OCI-M2 (cell line): Measurements from ENCODE around the gene ENAH.

Source experiments
- DNase-seq: peaks from one replicate; lab custom pipeline; 2025; ENCODE audit not compliant: unreplicated experiment; lab: John Stamatoyannopoulos, UW

Gene ENAH

DNA sequence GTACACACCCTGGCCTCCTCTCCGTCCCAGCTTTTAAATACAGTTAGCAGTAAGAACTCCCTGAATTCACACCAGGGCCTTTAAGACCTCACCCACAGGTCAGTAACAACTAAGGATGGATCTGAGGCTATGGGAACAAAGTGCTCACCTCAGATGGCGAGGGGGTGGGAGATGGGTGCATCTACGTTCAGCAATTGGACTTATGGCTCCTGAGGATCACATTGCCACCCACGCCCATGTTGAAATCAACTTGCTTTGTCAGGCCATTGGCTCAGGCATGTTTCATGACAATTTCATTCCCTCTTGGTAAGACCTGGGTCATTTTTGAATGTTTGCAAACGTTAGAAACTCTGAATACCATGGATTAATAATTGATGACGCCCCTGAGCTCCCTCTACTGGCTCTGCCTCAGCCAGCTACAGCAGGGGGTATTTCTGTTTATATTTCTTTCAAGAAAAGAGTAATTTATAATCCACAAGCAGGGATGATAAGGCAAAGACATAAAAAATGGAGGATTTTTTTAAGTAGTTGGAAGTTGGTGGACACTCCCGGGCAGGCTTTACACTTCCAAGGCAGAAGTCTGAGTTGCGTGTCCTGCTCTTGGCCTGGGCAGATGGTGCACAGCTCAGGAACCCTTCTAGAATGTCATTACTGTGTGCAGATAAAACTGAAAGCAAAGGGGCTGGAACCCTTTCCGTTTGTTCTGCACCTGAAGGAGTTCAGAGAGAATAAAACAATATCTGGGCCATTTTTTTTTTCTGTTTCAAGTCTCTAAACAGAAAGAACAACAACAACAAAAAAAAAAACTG is 211.4 kb downstream of the ENAH start:
- no peak for DNase-seq

DNA sequence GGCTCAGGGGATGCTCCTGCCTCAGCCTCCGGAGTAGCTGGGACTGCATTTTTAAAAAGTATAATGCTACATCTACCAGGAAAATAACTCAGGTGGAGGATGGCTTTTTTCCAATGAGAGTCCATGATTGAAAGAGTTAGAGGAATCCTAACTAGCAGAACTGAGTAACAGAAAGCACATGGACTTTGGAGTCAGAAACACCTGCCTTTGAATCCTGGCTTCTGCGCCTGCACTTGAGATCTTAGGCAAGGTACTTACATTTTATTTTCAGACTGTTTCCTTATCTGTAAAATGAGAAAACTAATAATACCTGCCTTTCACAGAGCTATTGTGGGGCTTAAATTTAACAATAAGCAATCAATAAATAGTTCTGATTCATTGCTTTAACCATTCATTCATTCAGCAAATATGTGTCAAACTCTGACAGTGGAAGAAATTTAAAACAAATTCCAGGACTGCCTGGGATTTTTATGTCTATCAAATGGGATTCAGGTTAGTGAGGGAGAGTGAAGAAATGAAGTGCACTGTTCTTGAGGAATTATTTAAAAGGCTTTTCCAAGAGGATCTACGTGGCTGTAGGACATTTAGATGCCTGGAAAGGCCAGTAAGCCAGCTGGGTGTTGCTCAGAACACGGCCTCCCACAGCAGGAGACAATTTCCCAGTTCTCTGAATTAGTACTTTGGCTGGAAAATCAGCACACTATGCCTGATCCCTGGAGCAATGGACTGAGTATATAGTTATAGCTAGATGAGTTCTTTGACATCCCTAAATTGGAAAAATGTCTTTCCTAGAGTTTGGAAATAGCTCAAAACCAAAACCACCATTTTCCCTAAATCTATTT is 212.3 kb downstream of the ENAH start:
- DNase-seq, result no peak

DNA sequence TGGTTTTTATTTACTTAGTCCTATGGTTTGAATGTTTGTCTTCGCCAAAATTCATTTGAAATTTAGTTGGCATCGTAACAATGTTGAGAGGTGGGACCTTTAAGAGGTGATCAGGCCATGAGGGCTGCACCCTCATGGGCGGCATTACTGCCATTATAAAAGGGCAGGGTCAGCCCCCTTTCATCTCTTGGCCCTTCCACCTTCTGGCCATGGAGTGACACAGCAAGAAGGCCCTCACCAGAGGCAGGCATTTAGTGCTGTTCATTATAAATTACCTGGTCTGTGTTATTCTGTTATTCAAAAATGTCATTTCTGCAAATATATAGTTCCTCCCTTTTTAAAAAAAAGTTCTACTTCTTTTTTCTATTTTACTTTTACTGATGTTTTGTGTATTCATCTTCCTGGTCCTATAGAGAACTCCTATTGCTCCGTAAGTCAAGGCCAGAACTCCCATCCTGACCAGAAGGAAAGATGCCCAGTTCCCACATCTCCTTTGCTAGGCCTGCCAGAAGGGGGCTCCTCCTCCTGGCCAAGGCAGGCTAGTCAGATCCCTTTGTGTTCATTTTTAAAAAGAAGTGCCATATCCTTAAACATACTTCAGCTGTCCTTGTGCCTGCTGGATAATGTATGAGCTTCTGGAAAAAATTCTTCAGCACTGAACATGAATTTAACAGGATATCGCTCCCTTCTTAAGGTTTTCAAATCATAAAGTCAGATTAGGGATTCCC is 215.0 kb downstream of the ENAH start:
- DNase-seq, result no peak
